GM18520 (cell line): ENCODE measurements around the gene DLD.
"Not testable (repeated sequence)": the region's sequence is repeated elsewhere in the genome, so short reads cannot be mapped to it uniquely, and the experiment has no call there.

Experiments
- ATAC-seq: cut with Tn5 transposase; IDR thresholded peaks from one replicate; pipeline ENCODE4 v1.9.1; 2021; ENCODE audit not compliant: unreplicated experiment

The DLD gene

GRCh38 chr7:107944411-107945169 lies 53.6 kb downstream of the DLD start:
- no peak for ATAC-seq

DNA sequence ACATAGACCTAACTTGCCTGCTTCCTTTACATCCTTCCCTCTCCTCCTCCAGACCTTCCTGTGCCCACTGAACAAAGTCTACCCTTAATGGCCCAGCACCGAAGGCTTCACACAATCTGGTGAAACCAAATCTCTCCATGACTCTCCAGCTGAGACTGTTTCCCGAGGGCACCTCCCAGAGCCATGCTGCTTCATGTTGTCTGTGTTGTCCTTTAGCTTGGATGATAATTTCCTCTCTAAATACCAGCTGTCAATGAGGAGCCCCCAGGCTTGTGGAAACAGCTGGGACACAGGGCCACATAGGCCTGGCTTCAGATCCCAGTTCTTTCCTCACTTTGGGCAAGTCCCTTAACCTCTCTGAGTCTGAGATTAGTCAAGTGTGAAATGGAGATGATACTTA lies 54.3 kb downstream of the DLD start:
- no peak for ATAC-seq

DNA sequence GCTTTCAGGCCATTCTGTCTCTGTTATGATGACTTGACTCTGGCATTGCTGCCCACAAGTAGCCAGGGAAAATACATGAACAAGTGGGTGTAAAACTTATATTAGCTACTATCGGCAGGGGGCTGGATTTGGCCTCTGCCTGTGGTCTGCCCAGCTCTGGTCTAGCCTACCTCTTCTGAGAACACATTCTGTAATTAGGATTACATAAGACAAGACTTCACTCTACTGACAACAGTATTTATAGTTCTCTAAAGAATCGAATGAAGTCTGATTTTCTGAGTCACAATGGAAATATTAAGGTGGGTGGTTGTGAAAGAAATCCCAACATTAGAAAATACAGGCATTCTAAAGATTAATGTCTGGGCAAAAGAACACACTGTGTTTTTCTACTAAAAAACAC lies 55.5 kb downstream of the DLD start:
- ATAC-seq, result no peak

GRCh38 chr7:107946881-107947280 lies 55.9 kb downstream of the DLD start:
- no peak for ATAC-seq

- no peak for ATAC-seq
These were observed 57.9 kb downstream of the DLD start for GRCh38 chr7:107948645-107949442.

DNA sequence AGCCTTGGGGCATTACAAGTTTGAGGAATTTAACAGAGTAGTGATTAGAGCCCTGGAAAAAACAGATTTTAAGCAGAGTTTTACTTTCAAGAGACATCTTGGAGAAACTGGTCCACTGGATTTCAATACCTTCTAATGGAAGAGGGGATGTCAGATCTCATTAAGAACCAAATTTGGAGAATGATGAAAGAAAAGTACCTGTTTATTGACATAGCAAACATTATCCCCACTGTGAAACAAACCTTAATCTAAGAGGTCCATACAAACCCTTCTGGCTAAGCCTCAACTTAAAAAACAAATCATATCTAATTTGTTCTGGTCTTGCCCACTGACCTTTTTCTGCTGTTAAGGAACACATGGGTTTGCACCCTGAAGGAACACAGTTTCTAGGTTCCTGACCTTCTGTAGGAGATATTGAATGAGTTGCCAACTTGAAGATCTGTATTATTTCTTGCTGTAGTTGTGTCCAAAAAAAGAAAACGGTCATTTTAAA lies 58.5 kb downstream of the DLD start:
- no peak for ATAC-seq

DNA sequence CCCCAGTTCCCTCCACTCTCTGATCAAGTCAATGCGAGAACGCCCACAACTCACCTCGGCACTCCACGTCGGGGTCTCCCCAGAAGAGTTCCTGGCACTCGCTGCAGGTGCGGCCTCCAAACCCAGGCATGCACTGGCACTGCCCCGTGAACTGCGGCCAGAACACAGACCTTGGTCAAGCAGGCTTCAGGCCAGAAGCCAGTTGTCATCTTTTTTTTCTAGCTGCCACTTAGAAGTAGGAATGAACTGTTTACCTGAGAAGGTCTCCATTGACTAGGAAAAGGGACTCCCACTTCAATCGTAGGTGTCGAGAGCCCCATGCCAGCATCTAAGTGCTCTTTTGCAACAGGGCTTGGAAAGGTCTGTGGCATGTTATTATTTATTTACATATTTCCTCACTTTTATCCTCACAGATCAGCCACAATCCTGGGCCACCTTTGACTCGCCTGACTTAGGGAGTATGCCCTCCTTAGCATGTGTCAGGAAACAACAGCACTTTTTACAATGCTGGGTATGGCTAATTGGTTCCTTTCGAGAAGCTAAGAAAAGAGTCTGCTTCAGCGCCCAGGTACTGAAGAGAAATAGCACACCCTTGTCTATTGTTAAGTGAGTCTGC lies 60.3 kb downstream of the DLD start:
- no peak for ATAC-seq

GRCh38 chr7:107951896-107952295 lies 60.9 kb downstream of the DLD start:
- ATAC-seq, result no peak

GRCh38 chr7:107953265-107953923 lies 62.4 kb downstream of the DLD start:
- ATAC-seq, result no peak

- ATAC-seq, result no peak
These were observed 62.9 kb downstream of the DLD start for GRCh38 chr7:107953924-107954303.

GRCh38 chr7:107955394-107955793 lies 64.4 kb downstream of the DLD start:
- no peak for ATAC-seq

GRCh38 chr7:107956950-107957349 lies 66.0 kb downstream of the DLD start:
- not testable (repeated sequence) for ATAC-seq

GRCh38 chr7:107957436-107957835 lies 66.5 kb downstream of the DLD start:
- no peak for ATAC-seq

DNA sequence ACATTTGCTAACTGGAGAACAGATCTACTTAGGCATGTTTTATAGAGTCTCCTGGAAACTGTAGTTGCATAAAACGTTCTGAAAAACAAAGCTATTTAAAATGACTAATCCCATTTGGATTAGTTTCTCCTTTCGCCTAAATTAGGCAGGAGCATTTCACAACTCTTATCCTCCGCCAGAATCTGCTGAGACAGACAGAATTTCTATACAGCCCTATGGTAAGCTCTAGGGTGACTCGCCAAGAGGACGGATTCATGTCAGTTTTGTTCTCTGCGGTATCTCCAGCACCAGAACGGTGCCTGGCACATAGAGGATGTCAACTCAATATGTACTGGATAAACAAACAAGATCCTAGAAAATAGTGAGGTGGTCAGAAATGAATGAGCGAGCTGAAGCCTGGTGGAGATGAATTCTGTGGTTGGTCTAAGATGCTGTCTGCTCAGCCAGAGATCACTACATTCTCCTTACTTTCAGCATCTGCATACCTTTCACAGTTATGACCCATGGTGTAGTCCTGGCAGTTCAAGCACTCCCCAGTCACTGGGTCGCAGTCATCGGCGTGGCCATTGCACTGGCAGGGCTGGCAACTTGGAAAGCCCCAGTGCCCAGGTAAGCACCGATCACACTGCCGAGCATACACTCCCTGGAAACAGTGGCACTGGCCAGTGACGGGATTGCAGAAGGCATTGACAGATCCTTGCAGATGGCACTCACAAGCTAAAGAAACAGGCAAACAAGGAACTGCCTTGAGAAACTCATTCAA lies 68.0 kb downstream of the DLD start:
- ATAC-seq, result no peak

DNA sequence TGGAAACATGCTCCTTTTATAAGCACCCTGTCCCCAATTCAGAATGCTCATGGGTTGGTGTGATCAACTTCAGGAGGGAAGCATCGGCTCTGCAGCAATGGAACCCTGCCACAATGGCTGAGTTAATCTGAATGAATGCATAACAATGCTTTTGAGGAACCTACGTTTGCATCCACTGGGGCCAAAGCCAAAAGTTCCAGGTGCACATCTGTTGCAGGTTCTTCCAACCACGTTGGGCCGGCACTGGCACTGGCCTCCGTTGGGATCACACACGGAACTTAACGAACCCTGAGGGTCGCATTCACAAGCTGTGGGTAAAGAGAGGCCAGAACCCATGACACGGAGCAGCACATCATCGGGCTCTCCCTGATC lies 68.5 kb downstream of the DLD start:
- no peak for ATAC-seq

GRCh38 chr7:107960272-107960671 lies 69.3 kb downstream of the DLD start:
- ATAC-seq, result no peak

GRCh38 chr7:107961405-107961804 lies 70.4 kb downstream of the DLD start:
- ATAC-seq, result no peak

- no peak for ATAC-seq
These were observed 71.8 kb downstream of the DLD start for GRCh38 chr7:107962817-107963216.

DNA sequence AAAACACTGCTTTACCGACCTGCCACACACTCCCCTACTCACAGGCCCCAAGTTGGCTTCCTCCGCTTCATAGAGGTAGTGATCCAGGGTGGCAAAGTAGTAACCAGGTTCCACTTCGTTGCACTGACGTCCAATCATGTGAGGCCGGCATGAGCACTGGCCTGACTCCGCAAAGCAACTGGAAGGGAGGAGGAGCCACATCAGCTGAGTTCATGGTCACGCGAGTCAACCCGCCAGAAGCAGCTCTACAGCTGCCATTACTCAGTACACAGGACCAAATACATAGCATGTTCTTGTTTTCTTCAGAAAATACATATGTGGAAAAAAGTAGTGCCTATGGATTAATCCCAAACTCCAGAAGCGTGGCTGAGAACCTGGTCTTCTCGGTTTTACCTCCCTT lies 73.5 kb downstream of the DLD start:
- no peak for ATAC-seq

- no peak for ATAC-seq
These were observed 75.7 kb downstream of the DLD start for GRCh38 chr7:107966711-107967110.

DNA sequence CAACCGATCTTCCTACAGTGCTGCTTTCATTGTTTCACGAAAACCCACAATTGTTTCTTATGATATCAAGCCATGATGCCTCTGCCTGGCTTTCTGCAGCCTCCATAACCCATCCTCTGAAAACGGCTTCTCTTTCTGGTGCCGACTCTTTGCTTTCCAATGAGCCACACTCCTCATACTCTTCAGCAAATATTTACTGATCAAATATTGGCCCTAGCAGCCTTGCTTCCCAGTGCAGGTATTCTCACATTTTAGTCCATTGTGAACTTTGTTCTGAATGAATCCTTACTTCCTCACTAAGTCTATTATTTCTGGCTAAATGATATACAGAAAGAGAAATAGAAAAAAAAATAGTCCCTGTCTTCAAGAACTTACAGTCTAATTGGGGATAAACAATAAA lies 76.4 kb downstream of the DLD start:
- ATAC-seq, result no peak
